Lung (tissue), 12 donors: ENCODE data around the gene ZNF835. TPM values are rescaled to one million over a fixed set of nuclear protein-coding genes. Genes with fewer than 3 reads are reported as not detected.

Source experiments
- ATAC-seq: fragments of 200-7000 bp; cut with Tn5 transposase; one replicate; pipeline ENCODE4 v1.9.1; 2020; ENCODE audit warnings: moderate number of reproducible peaks; ENCODE audit not compliant: insufficient read depth, low FRiP score
- DNase-seq, 3 donors: peaks; one replicate each; pipeline ENCODE4 v3.0.0-alpha.2; 2013 to 2017
- H3K27ac ChIP-seq, 2 donors: one replicate each; pipeline ENCODE4 v1.5.1; 2013; ENCODE audit warnings: mild to moderate bottlenecking in 2 of 2, moderate library complexity in 2 of 2, control low read depth in 1 of 2, inconsistent platforms in 1 of 2, low read depth in 1 of 2, low read length in 1 of 2
- H3K27me3 ChIP-seq, 3 donors: one replicate each; pipeline ENCODE4 v1.5.1; 2013; ENCODE audit warnings: low read length in 2 of 3; ENCODE audit not compliant: control insufficient read depth in 3 of 3, insufficient read depth in 3 of 3
- H3K36me3 ChIP-seq, 4 donors: one replicate each; pipeline ENCODE4 v1.5.1; 2013; ENCODE audit warnings: low read length in 4 of 4, mild to moderate bottlenecking in 1 of 4, moderate library complexity in 1 of 4; ENCODE audit not compliant: control insufficient read depth in 4 of 4, insufficient read depth in 4 of 4
- H3K4me1 ChIP-seq, 5 donors: one replicate each; pipeline ENCODE4 v1.5.1; 2013; ENCODE audit warnings: low read length in 5 of 5, mild to moderate bottlenecking in 2 of 5, moderate library complexity in 1 of 5; ENCODE audit not compliant: control insufficient read depth in 5 of 5, insufficient read depth in 5 of 5
- H3K4me3 ChIP-seq: one replicate; pipeline ENCODE4 v1.5.1; 2013; ENCODE audit warnings: mild to moderate bottlenecking, control low read depth, moderate library complexity
- H3K9ac ChIP-seq, 2 donors: one replicate each; pipeline ENCODE4 v1.5.1; 2013; ENCODE audit warnings: low read length in 2 of 2, control low read depth in 1 of 2; ENCODE audit not compliant: insufficient read depth in 1 of 2
- H3K9me3 ChIP-seq, 4 donors: one replicate each; pipeline ENCODE4 v1.5.1; 2013; ENCODE audit warnings: low read length in 3 of 4, mild to moderate bottlenecking in 1 of 4, moderate library complexity in 1 of 4; ENCODE audit not compliant: control insufficient read depth in 4 of 4, insufficient read depth in 3 of 4
- WGBS, 2 donors: extraction: QIAGEN DNeasy Blood & Tissue Kit; methylation state at CpG; one replicate each; pipeline ENCODE4 v1.1.7; 2013; 5-methylcytosine and 5-hydroxymethylcytosine counted together
- polyA plus RNA-seq, 2 donors: library from polyadenylated mRNA; stranded (reverse); fragments of 200-250 nt; gene quantifications; one replicate each; pipeline ENCODE4 v1.2.1, GENCODE V29; 2013
- total RNA-seq, 2 donors: library from RNA; depleted of rRNA in 1 of 2; stranded (reverse); fragments of >200 nt in 1 of 2; gene quantifications; one replicate each; pipeline ENCODE4 v1.2.1, GENCODE V29; 2014 to 2021
- TF ChIP-seq, protein P1 (sequence below): IDR thresholded peaks from 2 replicates; pipeline ENCODE4 v1.5.1; 2012; ENCODE audit warnings: mild to moderate bottlenecking; ENCODE audit errors: control extremely low read depth, extremely low read depth
- donor health status: control.
- donor health status: control.
- donor health status: Bipolar disorder and iron deficiency.
- donor health status: healthy.
- donor health status: DM: yes; HTN: yes; CAD: no.

ZNF835 gene
- total and polyA plus RNA-seq, 4 donors, result 0.49 to 3.2 (median 1.9) TPM

GRCh38 chr19:56712611-56713276 lies 41.2 kb upstream of the ZNF835 start:
- Histone ChIP-seq H3K27me3 (no peaks in the 10 kb centered on the region), H3K27ac (no peak overlapping the region), H3K36me3 (no peaks in the 10 kb centered on the region), H3K9me3 (peaks cover 0 to 13% (median 0%) of the 10 kb centered on the region in 4 donors), H3K9ac (no peak overlapping the region), H3K4me3 (no peak overlapping the region), H3K4me1 (no peaks in the 10 kb centered on the region)
- ATAC-seq (no peak), DNase-seq (peak in 1 of 3 donors; percentile 12)
- WGBS, 2 donors, result 34 to 41% methylated on average over 9 of the region's 9 CpGs
- TF ChIP-seq, protein P1, sequence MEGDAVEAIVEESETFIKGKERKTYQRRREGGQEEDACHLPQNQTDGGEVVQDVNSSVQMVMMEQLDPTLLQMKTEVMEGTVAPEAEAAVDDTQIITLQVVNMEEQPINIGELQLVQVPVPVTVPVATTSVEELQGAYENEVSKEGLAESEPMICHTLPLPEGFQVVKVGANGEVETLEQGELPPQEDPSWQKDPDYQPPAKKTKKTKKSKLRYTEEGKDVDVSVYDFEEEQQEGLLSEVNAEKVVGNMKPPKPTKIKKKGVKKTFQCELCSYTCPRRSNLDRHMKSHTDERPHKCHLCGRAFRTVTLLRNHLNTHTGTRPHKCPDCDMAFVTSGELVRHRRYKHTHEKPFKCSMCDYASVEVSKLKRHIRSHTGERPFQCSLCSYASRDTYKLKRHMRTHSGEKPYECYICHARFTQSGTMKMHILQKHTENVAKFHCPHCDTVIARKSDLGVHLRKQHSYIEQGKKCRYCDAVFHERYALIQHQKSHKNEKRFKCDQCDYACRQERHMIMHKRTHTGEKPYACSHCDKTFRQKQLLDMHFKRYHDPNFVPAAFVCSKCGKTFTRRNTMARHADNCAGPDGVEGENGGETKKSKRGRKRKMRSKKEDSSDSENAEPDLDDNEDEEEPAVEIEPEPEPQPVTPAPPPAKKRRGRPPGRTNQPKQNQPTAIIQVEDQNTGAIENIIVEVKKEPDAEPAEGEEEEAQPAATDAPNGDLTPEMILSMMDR, result no peak

- Histone ChIP-seq H3K27me3 (no peaks in the 10 kb centered on the region), H3K4me1 (no peaks in the 10 kb centered on the region), H3K9ac (no peak overlapping the region), H3K36me3 (no peaks in the 10 kb centered on the region), H3K4me3 (no peak overlapping the region), H3K27ac (no peak overlapping the region), H3K9me3 (peaks cover 0 to 12% (median 0%) of the 10 kb centered on the region in 4 donors)
- DNase-seq (no peak), ATAC-seq (no peak)
- 24 to 25% methylated on average over 1 of the region's 1 CpG for WGBS, 2 donors
- TF ChIP-seq, protein P1, result no peak
Measured at GRCh38 chr19:56710437-56710836, 38.9 kb upstream of the ZNF835 start.

- H3K4me3 ChIP-seq, result no peak overlapping the region
- WGBS, 2 donors, result 77 to 80% methylated on average over 3 of the region's 3 CpGs
- peaks cover 0 to 9% (median 0%) of the 10 kb centered on the region in 4 donors for H3K9me3 ChIP-seq
- no peak overlapping the region for H3K9ac ChIP-seq
- ATAC-seq (no peak), DNase-seq (no peak)
- H3K36me3 ChIP-seq, result no peaks in the 10 kb centered on the region
- H3K4me1 ChIP-seq, result no peaks in the 10 kb centered on the region
- H3K27me3 ChIP-seq, result no peaks in the 10 kb centered on the region
- TF ChIP-seq, protein P1, result no peak
- no peak overlapping the region for H3K27ac ChIP-seq
Measured at GRCh38 chr19:56707821-56708220, 36.3 kb upstream of the ZNF835 start.

DNA sequence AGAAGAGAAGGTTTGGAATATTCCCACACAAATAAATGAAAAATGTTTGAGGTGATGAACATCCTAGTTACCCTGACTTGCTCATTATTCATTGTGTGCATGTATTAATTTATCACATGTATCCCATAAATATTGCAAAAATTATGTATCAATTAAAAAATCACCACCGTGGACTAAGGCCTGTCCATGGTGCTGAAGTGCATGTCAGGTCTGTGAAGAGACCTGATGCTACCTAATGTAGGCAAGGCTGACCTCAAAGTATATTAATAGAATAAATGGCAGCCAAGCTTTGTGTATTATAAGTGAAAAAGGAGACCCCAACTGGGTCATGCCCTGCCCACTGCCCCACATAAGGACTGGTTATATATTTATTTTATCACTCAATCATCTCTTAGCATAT lies 34.4 kb upstream of the ZNF835 start:
- no peaks in the 10 kb centered on the region for H3K4me1 ChIP-seq
- H3K27ac ChIP-seq, result no peak overlapping the region
- peaks cover 0 to 9% (median 0%) of the 10 kb centered on the region in 4 donors for H3K9me3 ChIP-seq
- ATAC-seq (no peak), DNase-seq (peak in 1 of 3 donors; percentile 8)
- H3K36me3 ChIP-seq, result no peaks in the 10 kb centered on the region
- H3K27me3 ChIP-seq, result no peaks in the 10 kb centered on the region
- 54 to 62% methylated on average over 1 of the region's 1 CpG for WGBS, 2 donors
- no peak overlapping the region for H3K4me3 ChIP-seq
- no peak overlapping the region for H3K9ac ChIP-seq
- TF ChIP-seq, protein P1, result no peak
